Cardiac muscle cell (in vitro differentiated cells and primary cell): ENCODE results near the gene TMEM14B. TPM values are rescaled to one million over a fixed set of nuclear protein-coding genes. Genes with fewer than 3 reads are reported as not detected.

Source experiments
- DNase-seq, 2 donors: peaks; one replicate each; pipeline versions ENCODE4 v3.0.0 to v3.0.0-alpha.2; 2010 to 2017; ENCODE audit warnings: low read depth in 1 of 2, low spot score in 1 of 2
- H3K27ac ChIP-seq: fragments of 200-600 bp; sonication (generic); 2 replicates; pipeline ENCODE4 v1.5.1; 2016
- H3K27me3 ChIP-seq: fragments of 200-600 bp; sonication (generic); 2 replicates; pipeline ENCODE4 v1.6.0; 2016; ENCODE audit warnings: control low read depth
- H3K36me3 ChIP-seq: fragments of 200-600 bp; sonication (generic); 2 replicates; pipeline ENCODE4 v1.5.1; 2016; ENCODE audit warnings: control low read depth
- H3K4me1 ChIP-seq: fragments of 200-600 bp; sonication (generic); 2 replicates; pipeline ENCODE4 v1.8.1; 2017; ENCODE audit warnings: low read depth, mild to moderate bottlenecking, mixed run types
- H3K4me3 ChIP-seq: fragments of 200-600 bp; sonication (generic); 2 replicates; pipeline ENCODE4 v1.5.1; 2016; ENCODE audit warnings: mild to moderate bottlenecking
- H3K9me3 ChIP-seq: fragments of 200-600 bp; sonication (generic); 2 replicates; pipeline ENCODE4 v1.5.1; 2017; ENCODE audit warnings: low read depth, mild to moderate bottlenecking, control low read depth
- CTCF ChIP-seq: IDR thresholded peaks from 2 replicates; pipeline ENCODE4 v1.5.1; 2012; ENCODE audit warnings: low read depth, mild to moderate bottlenecking, low read length
- polyA plus RNA-seq: library from polyadenylated mRNA; unstranded; fragments of >200 nt; fragmentation: Nextera tagmentation; extraction: Ambion mirVana; gene quantifications from 2 replicates; pipeline ENCODE4 v1.2.1, GENCODE V29; 2016
- total RNA-seq: library from RNA; depleted of rRNA; stranded (reverse); fragments of >200 nt; gene quantifications from 2 replicates; pipeline ENCODE4 v1.2.3, GENCODE V29; 2016

Gene TMEM14B
- total and polyA plus RNA-seq, 2 experiments from 2014 or later, result 77.0 to 381 TPM

- Histone ChIP-seq H3K27ac (peak overlapping the region; percentile 53), H3K36me3 (peaks cover 3% of the 10 kb centered on the region), H3K27me3 (no peaks in the 10 kb centered on the region), H3K9me3 (no peaks in the 10 kb centered on the region), H3K4me3 (no peak overlapping the region), H3K4me1 (no peaks in the 10 kb centered on the region)
- no peak for TF ChIP-seq CTCF
- DNase-seq, result peak in 1 of 2 donors; percentile 29
Measured at GRCh38 chr6:10763006-10763405, 15.4 kb downstream of the TMEM14B start.

GRCh38 chr6:10769419-10769818, 21.8 kb downstream of the TMEM14B start:
- no peak for TF ChIP-seq CTCF
- DNase-seq, result no peak
- Histone ChIP-seq H3K36me3 (peaks cover 11% of the 10 kb centered on the region), H3K4me1 (peaks cover 5% of the 10 kb centered on the region), H3K27ac (peak overlapping the region; percentile 26), H3K4me3 (no peak overlapping the region), H3K9me3 (no peaks in the 10 kb centered on the region), H3K27me3 (no peaks in the 10 kb centered on the region)

GRCh38 chr6:10771371-10771894, 23.8 kb downstream of the TMEM14B start:
- Histone ChIP-seq H3K27me3 (no peaks in the 10 kb centered on the region), H3K4me3 (no peak overlapping the region), H3K36me3 (peaks cover 19% of the 10 kb centered on the region), H3K4me1 (peaks cover 5% of the 10 kb centered on the region), H3K27ac (peak overlapping the region; percentile 57), H3K9me3 (no peaks in the 10 kb centered on the region)
- DNase-seq, result peak in 1 of 2 donors; percentile 35
- TF ChIP-seq CTCF, result no peak

GRCh38 chr6:10778230-10778629, 30.6 kb downstream of the TMEM14B start:
- no peaks in the 10 kb centered on the region for H3K27me3 ChIP-seq
- no peak overlapping the region for H3K4me3 ChIP-seq
- H3K4me1 ChIP-seq, result no peaks in the 10 kb centered on the region
- no peak for TF ChIP-seq CTCF
- H3K27ac ChIP-seq, result no peak overlapping the region
- no peaks in the 10 kb centered on the region for H3K9me3 ChIP-seq
- no peak for DNase-seq
- H3K36me3 ChIP-seq, result peaks cover 7% of the 10 kb centered on the region

GRCh38 chr6:10779076-10779475, 31.5 kb downstream of the TMEM14B start:
- H3K36me3 ChIP-seq, result peaks cover 7% of the 10 kb centered on the region
- H3K4me3 ChIP-seq, result no peak overlapping the region
- DNase-seq, result no peak
- H3K27me3 ChIP-seq, result no peaks in the 10 kb centered on the region
- H3K9me3 ChIP-seq, result no peaks in the 10 kb centered on the region
- H3K27ac ChIP-seq, result no peak overlapping the region
- no peaks in the 10 kb centered on the region for H3K4me1 ChIP-seq
- no peak for TF ChIP-seq CTCF
